RWPE1 (cell line): ENCODE results near the gene CTRL.
A peak's percentile ranks its signal among the peaks of the same experiment; 100 is the strongest.

Experiments used
- CTCF ChIA-PET: fragments of 350-600 bp; sonication (Branson Sonifier 250); formaldehyde crosslinking; extraction: SDS; loops from one replicate; lab custom pipeline; 2021; lab: Yijun Ruan, JAX
- POLR2A ChIA-PET: fragments of 400-600 bp; formaldehyde crosslinking; extraction: SDS; loops from one replicate; lab custom pipeline; 2020; ENCODE audit warnings: antibody characterized with exemption; ENCODE audit not compliant: low non-redundant PET; lab: Yijun Ruan, JAX
- DNase-seq: peaks from one replicate; pipeline ENCODE4 v3.0.0; 2012; ENCODE audit warnings: low spot score
- H3K27ac ChIP-seq: fragments of 450-650 bp; 2 replicates; pipeline ENCODE4 v1.5.1; 2017
- CTCF ChIP-seq: fragments of 450-650 bp; conservative IDR thresholded peaks from 2 replicates; pipeline ENCODE4 v1.5.1; 2017; ENCODE audit warnings: low read depth, mild to moderate bottlenecking

CTRL gene

GRCh38 chr16:67963292-67963661 lies 31.6 kb upstream of the CTRL start:
- peak overlapping the region; percentile 80 for H3K27ac ChIP-seq
- ChIA-PET POLR2A (no interaction called here), CTCF (interaction anchor here (1.5 kb wide), 1 partner anchor 23 kb away, joined by 5 read pairs; no protein-coding TSS in a partner anchor)

GRCh38 chr16:67962135-67962534 lies 30.5 kb upstream of the CTRL start:
- CTCF ChIA-PET = interaction anchor here (1.5 kb wide), 1 partner anchor 22 kb away, joined by 5 read pairs; no protein-coding TSS in a partner anchor
- DNase-seq = no peak
- H3K27ac ChIP-seq = peak overlapping the region; percentile 80
- no peak for TF ChIP-seq CTCF
- POLR2A ChIA-PET = interaction anchor here (0.8 kb wide), 1 partner anchor 23 kb away, joined by 3 read pairs; no protein-coding TSS in a partner anchor

More at GRCh38 chr16:67963292-67963661, 31.6 kb upstream of the CTRL start:
- no peak for TF ChIP-seq CTCF
- DNase-seq = no peak

GRCh38 chr16:67961551-67961957 lies 29.9 kb upstream of the CTRL start:
- POLR2A ChIA-PET = no interaction called here

GRCh38 chr16:67959536-67960329 lies 28.1 kb upstream of the CTRL start:
- DNase-seq = no peak
- peak overlapping the region; percentile 80 for H3K27ac ChIP-seq
- no peak for TF ChIP-seq CTCF
- ChIA-PET POLR2A (no interaction called here), CTCF (interaction anchor here (0.6 to 0.7 kb wide), 2 partner anchors 17 to 484 kb away, joined by 3 read pairs; no protein-coding TSS in a partner anchor)

More at GRCh38 chr16:67961551-67961957, 29.9 kb upstream of the CTRL start:
- CTCF ChIA-PET = interaction anchor here (1.2 kb wide), 1 partner anchor 79 kb away, joined by 6 read pairs; no protein-coding TSS in a partner anchor
- DNase-seq = peak; percentile 96
- H3K27ac ChIP-seq = peak overlapping the region; percentile 80
- TF ChIP-seq CTCF = no peak

GRCh38 chr16:67957622-67958021 lies 26.0 kb upstream of the CTRL start:
- DNase-seq = no peak
- peak overlapping the region; percentile 80 for H3K27ac ChIP-seq
- TF ChIP-seq CTCF = no peak
- CTCF ChIA-PET = interaction anchor here (0.6 kb wide), 1 partner anchor 107 kb away, joined by 4 read pairs; no protein-coding TSS in a partner anchor
- POLR2A ChIA-PET = no interaction called here

GRCh38 chr16:67954421-67955196 lies 22.9 kb upstream of the CTRL start:
- CTCF ChIA-PET = no interaction called here
- peak overlapping the region; percentile 40 for H3K27ac ChIP-seq
- no peak for DNase-seq
- no peak for TF ChIP-seq CTCF
- POLR2A ChIA-PET = no interaction called here
